ENCODE measurements around the gene HP1BP3.

DNA sequence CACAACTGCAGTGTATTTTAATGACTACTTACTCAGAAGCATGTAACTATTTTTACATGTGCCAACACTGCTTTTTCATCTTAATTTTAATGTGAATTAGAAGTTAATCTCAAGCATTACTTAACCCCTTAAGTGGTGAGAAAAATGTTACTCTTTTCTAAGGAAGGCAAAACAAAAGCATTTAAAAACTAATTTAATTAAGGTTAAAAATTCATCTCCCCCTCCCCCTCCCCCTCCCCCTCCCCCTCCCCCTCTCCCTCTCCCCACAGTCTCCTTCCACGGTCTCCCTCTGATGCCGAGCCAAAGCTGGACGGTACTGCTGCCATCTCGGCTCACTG, 27.4 kb upstream of the HP1BP3 start:
- TF ChIP-seq, protein P1, sequence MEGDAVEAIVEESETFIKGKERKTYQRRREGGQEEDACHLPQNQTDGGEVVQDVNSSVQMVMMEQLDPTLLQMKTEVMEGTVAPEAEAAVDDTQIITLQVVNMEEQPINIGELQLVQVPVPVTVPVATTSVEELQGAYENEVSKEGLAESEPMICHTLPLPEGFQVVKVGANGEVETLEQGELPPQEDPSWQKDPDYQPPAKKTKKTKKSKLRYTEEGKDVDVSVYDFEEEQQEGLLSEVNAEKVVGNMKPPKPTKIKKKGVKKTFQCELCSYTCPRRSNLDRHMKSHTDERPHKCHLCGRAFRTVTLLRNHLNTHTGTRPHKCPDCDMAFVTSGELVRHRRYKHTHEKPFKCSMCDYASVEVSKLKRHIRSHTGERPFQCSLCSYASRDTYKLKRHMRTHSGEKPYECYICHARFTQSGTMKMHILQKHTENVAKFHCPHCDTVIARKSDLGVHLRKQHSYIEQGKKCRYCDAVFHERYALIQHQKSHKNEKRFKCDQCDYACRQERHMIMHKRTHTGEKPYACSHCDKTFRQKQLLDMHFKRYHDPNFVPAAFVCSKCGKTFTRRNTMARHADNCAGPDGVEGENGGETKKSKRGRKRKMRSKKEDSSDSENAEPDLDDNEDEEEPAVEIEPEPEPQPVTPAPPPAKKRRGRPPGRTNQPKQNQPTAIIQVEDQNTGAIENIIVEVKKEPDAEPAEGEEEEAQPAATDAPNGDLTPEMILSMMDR (IDR thresholded peaks at IDR 0.05; ENCODE audit: low read length): no peak
- TF ChIP-seq EZH2 (IDR thresholded peaks at IDR 0.05; ENCODE audit: borderline replicate concordance, low read length): no peak

Data from OCI-LY1 (cell line).